Glomerular visceral epithelial cell (primary cell): ENCODE measurements around the gene CADM1.

Experiments
- DNase-seq: peaks from one replicate; pipeline ENCODE4 v3.0.0-alpha.2; 2016; ENCODE audit errors: extremely low spot score

Gene CADM1

GRCh38 chr11:115446214-115446613, 58.0 kb downstream of the CADM1 start:
- no peak for DNase-seq

DNA sequence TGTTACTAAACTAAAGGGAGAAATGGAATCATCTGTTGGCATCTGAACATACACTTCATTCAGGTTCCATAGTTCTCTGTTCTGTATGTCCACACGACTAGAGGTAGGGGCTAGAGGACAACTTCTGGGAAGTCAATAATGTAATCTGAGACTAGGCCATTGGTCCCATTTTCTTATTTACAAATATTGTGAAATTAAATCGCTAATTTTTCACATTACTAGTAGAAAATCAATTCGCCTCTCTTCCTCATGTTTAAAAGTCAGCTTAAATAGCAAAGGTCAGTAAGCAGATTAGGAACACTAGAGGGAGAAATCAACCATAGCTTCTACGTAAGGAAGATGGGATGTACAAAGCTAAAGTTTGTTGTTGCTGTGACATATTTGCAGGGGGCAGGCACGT, 59.7 kb downstream of the CADM1 start:
- DNase-seq: no peak

- DNase-seq: no peak
Observed at GRCh38 chr11:115439969-115440540, 64.2 kb downstream of the CADM1 start.

GRCh38 chr11:115439385-115439784, 64.8 kb downstream of the CADM1 start:
- peak; percentile 30 for DNase-seq

DNA sequence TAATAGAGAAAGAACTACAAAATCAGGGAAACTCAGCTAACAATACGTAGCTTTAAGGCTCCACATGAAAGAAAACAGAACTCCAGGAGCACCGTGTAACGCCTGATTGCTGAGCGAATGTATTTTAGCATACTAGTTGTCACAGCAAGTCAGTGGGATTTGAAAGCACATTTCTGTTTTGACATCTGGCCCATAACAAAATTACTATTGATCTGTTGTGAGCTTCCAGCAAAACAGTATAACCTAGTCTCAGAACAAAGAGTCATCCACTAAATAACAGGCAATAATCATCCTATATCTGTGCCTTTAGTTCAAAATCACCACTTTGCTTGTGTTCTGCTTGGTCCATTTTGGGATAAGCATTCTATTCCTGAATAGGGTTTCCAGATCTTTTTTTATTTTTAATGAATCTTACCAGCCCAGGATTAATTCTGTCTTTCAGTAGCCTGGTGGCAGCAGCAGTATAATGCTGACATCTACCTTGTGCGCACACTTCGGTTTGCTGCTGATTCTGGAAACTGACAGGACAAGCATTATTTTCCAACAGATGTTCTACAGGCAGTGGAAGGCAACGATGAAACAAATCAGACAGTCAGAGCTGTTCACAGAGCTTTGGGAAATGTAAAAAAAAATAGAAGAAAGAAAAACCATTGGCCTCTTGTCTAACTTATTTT, 66.2 kb downstream of the CADM1 start:
- no peak for DNase-seq

DNA sequence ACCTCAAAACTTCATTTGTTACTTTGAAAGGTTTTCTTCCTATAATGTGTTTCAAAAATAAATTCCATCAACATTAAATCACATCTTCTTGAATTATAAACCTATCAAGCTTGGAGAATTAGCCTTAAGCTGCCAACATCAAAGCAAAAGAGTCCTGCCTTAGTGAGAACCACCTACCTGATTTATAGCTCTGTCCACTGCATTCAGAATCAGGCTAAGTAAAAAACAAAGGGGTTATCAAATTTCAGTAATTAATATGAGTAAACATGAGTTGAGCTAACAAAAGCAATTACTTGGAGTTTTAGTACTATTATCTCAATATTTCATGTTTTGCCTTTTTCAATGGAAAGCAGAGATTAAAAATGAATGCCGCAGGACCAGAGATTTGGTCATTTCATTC, 73.9 kb downstream of the CADM1 start:
- no peak for DNase-seq

DNA sequence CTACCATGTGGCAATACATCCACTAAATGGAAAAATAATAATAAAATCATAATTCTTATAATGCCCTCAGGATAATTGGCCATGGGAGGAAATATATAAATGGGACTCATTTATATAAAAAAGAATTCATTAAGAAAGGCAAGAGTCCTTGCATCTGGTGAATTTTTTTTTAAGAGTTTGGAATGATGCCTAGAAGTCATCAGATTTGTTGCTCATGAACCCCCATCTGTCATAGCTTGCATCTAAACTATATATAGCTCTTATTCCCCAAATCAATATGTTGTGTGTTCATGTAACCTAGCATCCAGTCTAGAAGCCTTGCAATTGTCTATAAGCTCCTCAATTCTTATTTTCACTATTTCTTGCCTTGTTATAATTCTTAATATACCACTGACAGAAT, 75.9 kb downstream of the CADM1 start:
- no peak for DNase-seq

DNA sequence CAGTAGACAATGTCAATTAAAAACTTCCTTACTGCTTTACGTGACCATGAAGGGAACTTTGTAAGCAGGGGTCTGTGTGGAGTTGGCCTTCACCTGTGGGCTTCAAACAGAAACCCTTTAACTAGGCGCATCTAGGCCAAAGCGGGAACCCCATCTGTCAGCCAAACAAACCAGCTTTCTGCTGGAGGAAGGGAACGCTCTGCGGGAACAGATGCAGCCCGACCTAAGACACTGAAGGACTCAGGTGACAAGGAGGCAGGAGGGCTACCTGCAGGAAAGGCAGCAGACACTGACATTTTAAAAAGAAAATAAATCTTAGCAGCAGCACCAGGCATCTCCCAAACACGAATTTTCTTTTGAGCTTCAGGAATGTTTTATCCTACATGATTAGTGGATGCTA, 78.4 kb downstream of the CADM1 start:
- no peak for DNase-seq

DNA sequence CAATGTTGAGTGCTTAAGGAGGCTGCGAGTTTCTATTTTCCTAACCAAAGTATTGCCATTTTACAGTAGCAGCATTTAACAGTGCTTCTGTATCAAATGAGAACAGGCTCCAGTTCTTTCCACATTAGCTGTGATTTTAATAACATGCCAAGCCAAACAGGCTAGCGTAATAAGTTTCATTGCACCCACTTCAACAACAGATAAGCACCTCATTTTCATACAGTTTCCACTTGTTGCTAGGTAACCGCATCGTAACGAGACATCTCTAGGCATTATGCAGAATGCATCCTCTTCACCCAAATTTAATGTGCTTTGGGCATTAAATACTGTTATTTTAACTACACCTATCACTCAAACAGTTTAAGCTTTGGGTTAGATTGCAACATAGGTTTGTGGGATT, 79.0 kb downstream of the CADM1 start:
- no peak for DNase-seq

- DNase-seq: no peak
Observed at GRCh38 chr11:115423728-115424459, 80.3 kb downstream of the CADM1 start.

GRCh38 chr11:115421992-115422689, 82.1 kb downstream of the CADM1 start:
- no peak for DNase-seq

GRCh38 chr11:115421352-115421991, 82.7 kb downstream of the CADM1 start:
- no peak for DNase-seq

DNA sequence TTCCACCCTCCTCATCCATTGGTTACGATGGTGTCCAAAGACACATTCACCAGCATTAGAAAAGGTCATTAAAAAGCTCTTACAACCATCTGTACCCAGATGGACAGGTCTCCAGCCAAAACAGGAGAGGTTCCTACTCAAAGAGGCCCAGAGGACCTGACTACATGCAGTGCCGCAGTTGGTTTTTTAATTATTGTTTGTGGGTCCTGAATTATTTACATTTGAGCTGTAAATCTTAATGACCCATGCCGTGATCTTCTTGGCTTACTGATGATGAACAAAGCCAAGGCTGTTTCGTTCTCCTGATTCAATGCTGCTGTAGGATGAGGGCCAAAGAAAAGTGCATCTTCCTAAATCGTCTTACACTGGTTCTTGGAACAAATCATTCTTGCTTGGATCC, 83.7 kb downstream of the CADM1 start:
- DNase-seq: no peak

- no peak for DNase-seq
Observed at GRCh38 chr11:115418626-115419025, 85.6 kb downstream of the CADM1 start.

- no peak for DNase-seq
Observed at GRCh38 chr11:115418081-115418480, 86.1 kb downstream of the CADM1 start.

- DNase-seq: no peak
Observed at GRCh38 chr11:115411120-115411519, 93.1 kb downstream of the CADM1 start.

DNA sequence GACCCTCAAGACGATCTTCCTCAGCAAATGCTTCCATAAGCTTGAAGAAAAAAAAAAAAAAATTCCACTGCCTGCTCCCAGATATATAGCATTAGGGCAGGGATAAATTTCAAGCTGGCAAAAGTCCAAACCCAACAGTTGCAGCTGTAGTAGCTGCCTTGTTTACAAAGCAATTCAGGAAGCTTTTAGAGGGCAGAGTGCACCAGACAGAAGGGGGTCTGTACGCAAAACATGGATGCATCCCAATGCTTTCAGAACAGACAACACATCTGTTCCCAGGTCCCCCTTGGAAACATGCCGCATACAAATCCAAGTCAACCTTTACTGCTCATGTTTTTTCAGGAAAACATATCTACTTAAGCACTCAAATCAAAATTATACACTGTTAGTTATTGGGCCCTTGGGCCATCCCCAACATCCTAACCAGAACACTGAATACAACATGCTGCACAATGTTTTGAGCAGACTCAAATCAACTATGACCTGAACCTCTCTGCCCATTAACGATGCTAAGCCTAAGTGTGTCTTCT, 94.5 kb downstream of the CADM1 start:
- DNase-seq: no peak

GRCh38 chr11:115409116-115409670, 95.0 kb downstream of the CADM1 start:
- DNase-seq: no peak

DNA sequence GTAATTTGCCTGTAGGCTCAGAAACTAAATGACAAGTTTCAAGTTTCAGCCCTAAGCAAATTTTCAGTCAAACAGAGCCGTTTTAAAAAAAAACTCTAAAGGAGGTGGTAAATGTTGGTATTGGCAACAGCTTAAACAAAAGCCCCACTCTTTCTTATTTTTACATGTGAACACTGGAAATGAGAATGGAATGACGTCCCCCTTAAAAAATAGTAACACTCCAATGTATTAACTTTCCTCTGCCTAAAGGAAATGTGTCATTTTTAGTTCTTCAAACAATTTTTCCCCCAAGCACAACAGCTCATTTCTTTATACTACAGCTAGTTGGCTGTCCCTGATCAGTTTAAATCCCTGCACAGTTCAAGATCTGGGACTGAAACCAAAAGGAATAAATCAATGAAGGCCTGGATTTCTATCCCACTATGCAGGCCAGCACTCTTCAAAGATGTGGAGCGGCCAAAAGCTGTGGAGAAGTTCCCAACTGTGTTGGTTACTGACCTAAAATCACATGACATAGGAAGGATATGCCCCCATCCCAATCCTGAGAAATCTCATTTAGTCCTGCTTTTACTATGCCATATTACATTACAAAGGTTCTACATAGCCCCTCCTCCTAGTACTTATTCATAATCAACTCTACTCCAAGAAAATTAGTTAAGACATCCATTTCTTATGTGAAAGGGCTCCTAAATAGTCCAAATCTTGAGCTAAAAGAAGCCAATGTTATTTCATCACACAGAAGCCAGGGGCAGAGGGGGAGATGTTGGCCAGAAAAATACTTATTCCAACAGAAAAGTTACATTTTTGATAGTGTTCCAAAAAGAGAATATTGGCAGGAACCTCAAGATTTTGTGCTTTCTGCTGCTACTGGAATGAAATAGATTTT, 95.9 kb downstream of the CADM1 start:
- DNase-seq: no peak

GRCh38 chr11:115407496-115407895, 96.7 kb downstream of the CADM1 start:
- no peak for DNase-seq

GRCh38 chr11:115406404-115406803, 97.8 kb downstream of the CADM1 start:
- DNase-seq: no peak
